Measurements from ENCODE around the gene PLCB3.

GRCh38 chr11:64256300-64256699 lies 5.0 kb downstream of the PLCB3 start:
- no peak for TF ChIP-seq POLR2AphosphoS5 (IDR thresholded peaks at IDR 0.05; ENCODE audit: low read length)
- no peak for TF ChIP-seq SUZ12 (IDR thresholded peaks at IDR 0.05; ENCODE audit: unreplicated experiment)
- no peak for TF ChIP-seq SREBF1 (IDR thresholded peaks at IDR 0.05; ENCODE audit: low read length)
- TF ChIP-seq ZNF274 (IDR thresholded peaks at IDR 0.05; ENCODE audit: insufficient read depth, insufficient read length) = no peak
- TF ChIP-seq, protein P1, sequence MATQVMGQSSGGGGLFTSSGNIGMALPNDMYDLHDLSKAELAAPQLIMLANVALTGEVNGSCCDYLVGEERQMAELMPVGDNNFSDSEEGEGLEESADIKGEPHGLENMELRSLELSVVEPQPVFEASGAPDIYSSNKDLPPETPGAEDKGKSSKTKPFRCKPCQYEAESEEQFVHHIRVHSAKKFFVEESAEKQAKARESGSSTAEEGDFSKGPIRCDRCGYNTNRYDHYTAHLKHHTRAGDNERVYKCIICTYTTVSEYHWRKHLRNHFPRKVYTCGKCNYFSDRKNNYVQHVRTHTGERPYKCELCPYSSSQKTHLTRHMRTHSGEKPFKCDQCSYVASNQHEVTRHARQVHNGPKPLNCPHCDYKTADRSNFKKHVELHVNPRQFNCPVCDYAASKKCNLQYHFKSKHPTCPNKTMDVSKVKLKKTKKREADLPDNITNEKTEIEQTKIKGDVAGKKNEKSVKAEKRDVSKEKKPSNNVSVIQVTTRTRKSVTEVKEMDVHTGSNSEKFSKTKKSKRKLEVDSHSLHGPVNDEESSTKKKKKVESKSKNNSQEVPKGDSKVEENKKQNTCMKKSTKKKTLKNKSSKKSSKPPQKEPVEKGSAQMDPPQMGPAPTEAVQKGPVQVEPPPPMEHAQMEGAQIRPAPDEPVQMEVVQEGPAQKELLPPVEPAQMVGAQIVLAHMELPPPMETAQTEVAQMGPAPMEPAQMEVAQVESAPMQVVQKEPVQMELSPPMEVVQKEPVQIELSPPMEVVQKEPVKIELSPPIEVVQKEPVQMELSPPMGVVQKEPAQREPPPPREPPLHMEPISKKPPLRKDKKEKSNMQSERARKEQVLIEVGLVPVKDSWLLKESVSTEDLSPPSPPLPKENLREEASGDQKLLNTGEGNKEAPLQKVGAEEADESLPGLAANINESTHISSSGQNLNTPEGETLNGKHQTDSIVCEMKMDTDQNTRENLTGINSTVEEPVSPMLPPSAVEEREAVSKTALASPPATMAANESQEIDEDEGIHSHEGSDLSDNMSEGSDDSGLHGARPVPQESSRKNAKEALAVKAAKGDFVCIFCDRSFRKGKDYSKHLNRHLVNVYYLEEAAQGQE (IDR thresholded peaks at IDR 0.05; ENCODE audit: low read depth, low read length) = no peak
- no peak for TF ChIP-seq ZBTB33 (IDR thresholded peaks at IDR 0.05)
- TF ChIP-seq SRF (IDR thresholded peaks at IDR 0.05; ENCODE audit: low read depth in 2 of 2, low read length in 2 of 2) = no peak
